Smooth muscle cell (in vitro differentiated cells): ENCODE measurements around the gene ADAMTSL1. TPM values are rescaled to one million over a fixed set of nuclear protein-coding genes. Genes with fewer than 3 reads are reported as not detected.

Experiments
- DNase-seq: peaks from one replicate; lab custom pipeline; 2025; ENCODE audit not compliant: unreplicated experiment; lab: John Stamatoyannopoulos, UW
- H2AFZ ChIP-seq: fragments of 200-600 bp; sonication (generic); 2 replicates; pipeline ENCODE4 v1.6.0; 2016; ENCODE audit warnings: antibody characterized with exemption, low read depth, mild to moderate bottlenecking
- H3F3A ChIP-seq: fragments of 200-600 bp; sonication (generic); 2 replicates; pipeline ENCODE4 v1.6.0; 2017; ENCODE audit warnings: antibody characterized with exemption, low read depth
- H3K27ac ChIP-seq: fragments of 200-600 bp; sonication (generic); 2 replicates; pipeline ENCODE4 v1.5.1; 2016; ENCODE audit warnings: low read depth, mild to moderate bottlenecking
- H3K27me3 ChIP-seq: fragments of 200-600 bp; sonication (generic); 2 replicates; pipeline ENCODE4 v1.6.1; 2016; ENCODE audit warnings: low read depth, mild to moderate bottlenecking
- H3K36me3 ChIP-seq: fragments of 200-600 bp; sonication (generic); 2 replicates; pipeline ENCODE4 v1.5.1; 2016; ENCODE audit warnings: low read depth
- H3K4me1 ChIP-seq: fragments of 200-600 bp; sonication (generic); 2 replicates; pipeline ENCODE4 v1.5.1; 2016; ENCODE audit warnings: low read depth
- H3K4me2 ChIP-seq: fragments of 200-600 bp; sonication (generic); 2 replicates; pipeline ENCODE4 v1.6.0; 2016; ENCODE audit warnings: mild to moderate bottlenecking
- H3K4me3 ChIP-seq: fragments of 200-600 bp; sonication (generic); 2 replicates; pipeline ENCODE4 v1.5.1; 2016; ENCODE audit warnings: mild to moderate bottlenecking
- H3K79me2 ChIP-seq: fragments of 200-600 bp; sonication (generic); 2 replicates; pipeline ENCODE4 v1.6.0; 2016; ENCODE audit warnings: low read depth, mild to moderate bottlenecking
- H3K9ac ChIP-seq: fragments of 200-600 bp; sonication (generic); 2 replicates; pipeline ENCODE4 v1.6.0; 2016; ENCODE audit warnings: low read depth
- H3K9me3 ChIP-seq: fragments of 200-600 bp; sonication (generic); replicated peaks from 2 replicates; pipeline ENCODE4 v1.5.1; 2016; ENCODE audit warnings: low read depth
- H4K20me1 ChIP-seq: fragments of 200-600 bp; sonication (generic); 2 replicates; pipeline ENCODE4 v1.6.0; 2016; ENCODE audit warnings: low read depth
- WGBS: methylation state at CpG from one replicate; pipeline ENCODE4 v1.1.7; 2016; ENCODE audit warnings: low lambda C conversion rate; 5-methylcytosine and 5-hydroxymethylcytosine counted together
- polyA plus RNA-seq: library from polyadenylated mRNA; unstranded; fragments of >200 nt; fragmentation: Nextera tagmentation; extraction: Ambion mirVana; gene quantifications from 2 replicates; pipeline ENCODE4 v1.2.1, GENCODE V29; 2016
- total RNA-seq: library from RNA; depleted of rRNA; stranded (reverse); fragments of >200 nt; gene quantifications from 2 replicates; pipeline ENCODE4 v1.2.3, GENCODE V29; 2014
- TF ChIP-seq, protein P1 (sequence below): fragments of 200-600 bp; sonication (generic); IDR thresholded peaks from 2 replicates; pipeline ENCODE4 v1.5.1; 2017; ENCODE audit warnings: borderline replicate concordance, mild to moderate bottlenecking, antibody characterized with exemption; ENCODE audit not compliant: insufficient read depth, poor library complexity, severe bottlenecking

ADAMTSL1 gene
- total and polyA plus RNA-seq, 2 experiments from 2014 or later = 4.3 to 4.4 TPM

DNA sequence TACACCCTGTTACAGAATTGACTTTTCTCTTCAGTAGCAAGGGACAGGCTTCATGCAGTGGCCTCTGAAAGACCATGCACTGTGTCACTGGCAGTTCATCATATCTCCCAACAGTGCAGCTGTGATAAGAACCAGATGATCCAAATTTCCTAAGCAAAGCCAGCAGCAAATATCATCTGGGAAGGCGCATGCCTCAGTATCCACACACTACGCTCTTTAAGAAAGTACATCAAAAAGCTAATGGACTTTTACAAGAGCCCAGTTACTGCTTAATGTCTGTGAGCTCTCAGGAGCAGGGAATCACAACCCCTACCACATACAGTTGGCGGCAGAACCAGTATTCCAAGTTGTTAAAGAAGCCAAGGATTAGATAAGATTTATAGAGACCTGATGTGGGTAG, 25.1 kb downstream of the ADAMTSL1 start:
- H3K4me2 ChIP-seq = peak overlapping the region; percentile 20
- H3K27ac ChIP-seq = no peak overlapping the region
- no peaks in the 10 kb centered on the region for H4K20me1 ChIP-seq
- TF ChIP-seq, protein P1, sequence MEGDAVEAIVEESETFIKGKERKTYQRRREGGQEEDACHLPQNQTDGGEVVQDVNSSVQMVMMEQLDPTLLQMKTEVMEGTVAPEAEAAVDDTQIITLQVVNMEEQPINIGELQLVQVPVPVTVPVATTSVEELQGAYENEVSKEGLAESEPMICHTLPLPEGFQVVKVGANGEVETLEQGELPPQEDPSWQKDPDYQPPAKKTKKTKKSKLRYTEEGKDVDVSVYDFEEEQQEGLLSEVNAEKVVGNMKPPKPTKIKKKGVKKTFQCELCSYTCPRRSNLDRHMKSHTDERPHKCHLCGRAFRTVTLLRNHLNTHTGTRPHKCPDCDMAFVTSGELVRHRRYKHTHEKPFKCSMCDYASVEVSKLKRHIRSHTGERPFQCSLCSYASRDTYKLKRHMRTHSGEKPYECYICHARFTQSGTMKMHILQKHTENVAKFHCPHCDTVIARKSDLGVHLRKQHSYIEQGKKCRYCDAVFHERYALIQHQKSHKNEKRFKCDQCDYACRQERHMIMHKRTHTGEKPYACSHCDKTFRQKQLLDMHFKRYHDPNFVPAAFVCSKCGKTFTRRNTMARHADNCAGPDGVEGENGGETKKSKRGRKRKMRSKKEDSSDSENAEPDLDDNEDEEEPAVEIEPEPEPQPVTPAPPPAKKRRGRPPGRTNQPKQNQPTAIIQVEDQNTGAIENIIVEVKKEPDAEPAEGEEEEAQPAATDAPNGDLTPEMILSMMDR = no peak
- H2AFZ ChIP-seq = no peak overlapping the region
- H3K4me1 ChIP-seq = no peaks in the 10 kb centered on the region
- H3K27me3 ChIP-seq = no peaks in the 10 kb centered on the region
- DNase-seq = no peak
- peaks cover 5% of the 10 kb centered on the region for H3F3A ChIP-seq
- no peak overlapping the region for H3K9ac ChIP-seq
- no peaks in the 10 kb centered on the region for H3K79me2 ChIP-seq
- 3% methylated on average over 3 of the region's 3 CpGs for WGBS
- H3K36me3 ChIP-seq = no peaks in the 10 kb centered on the region
- H3K9me3 ChIP-seq = no peaks in the 10 kb centered on the region
- no peak overlapping the region for H3K4me3 ChIP-seq

DNA sequence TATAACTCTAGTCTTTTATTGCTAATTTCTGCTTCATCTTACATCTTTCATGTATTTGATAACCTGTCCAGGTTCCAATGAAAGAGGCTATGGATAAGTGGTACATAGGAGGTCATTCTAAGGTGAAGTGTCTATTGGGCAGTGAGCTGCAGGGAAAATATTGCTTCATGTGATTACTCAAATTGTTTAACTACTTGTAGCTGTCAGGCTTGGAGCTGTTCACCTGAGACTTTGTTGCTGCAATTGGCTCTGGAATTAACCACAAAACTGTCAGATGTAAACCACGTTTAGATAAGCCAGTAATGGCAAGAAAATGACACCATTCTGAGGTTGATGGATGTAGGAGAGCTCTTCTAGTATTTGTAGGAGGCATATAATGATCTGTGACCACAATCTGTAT, 26.0 kb downstream of the ADAMTSL1 start:
- WGBS = 35% methylated on average over 1 of the region's 1 CpG
- no peak overlapping the region for H2AFZ ChIP-seq
- H3K27me3 ChIP-seq = no peaks in the 10 kb centered on the region
- H4K20me1 ChIP-seq = no peaks in the 10 kb centered on the region
- H3K4me1 ChIP-seq = peaks cover 3% of the 10 kb centered on the region
- H3K79me2 ChIP-seq = no peaks in the 10 kb centered on the region
- H3K4me3 ChIP-seq = no peak overlapping the region
- TF ChIP-seq, protein P1 = no peak
- H3K27ac ChIP-seq = no peak overlapping the region
- H3K9me3 ChIP-seq = no peaks in the 10 kb centered on the region
- DNase-seq = no peak
- H3K9ac ChIP-seq = no peak overlapping the region
- H3K4me2 ChIP-seq = no peak overlapping the region
- H3K36me3 ChIP-seq = no peaks in the 10 kb centered on the region
- H3F3A ChIP-seq = peaks cover 5% of the 10 kb centered on the region

DNA sequence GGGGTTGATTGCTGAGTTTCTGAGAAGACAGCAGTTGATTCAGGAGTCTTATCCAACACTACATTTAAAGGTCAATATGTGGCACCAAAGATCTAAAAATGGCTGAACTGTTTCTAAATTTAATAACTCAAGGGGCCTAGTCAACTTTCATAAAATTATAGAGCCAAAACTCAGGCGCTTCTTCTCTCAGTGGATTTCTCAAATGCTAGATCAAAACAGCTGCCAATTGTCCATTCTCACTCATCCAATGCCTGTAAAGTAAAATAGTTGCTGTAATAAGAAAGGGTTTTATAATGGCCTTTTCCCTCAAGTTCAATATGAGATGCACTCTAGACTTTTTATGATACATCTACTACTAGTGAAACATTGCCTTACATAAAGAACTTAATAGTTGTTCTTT, 26.5 kb downstream of the ADAMTSL1 start:
- H2AFZ ChIP-seq = no peak overlapping the region
- no peaks in the 10 kb centered on the region for H3K27me3 ChIP-seq
- H3K79me2 ChIP-seq = no peaks in the 10 kb centered on the region
- no peak overlapping the region for H3K4me2 ChIP-seq
- H3K4me3 ChIP-seq = no peak overlapping the region
- no peaks in the 10 kb centered on the region for H3K36me3 ChIP-seq
- TF ChIP-seq, protein P1 = no peak
- peaks cover 8% of the 10 kb centered on the region for H3K4me1 ChIP-seq
- no peak for DNase-seq
- H3K9ac ChIP-seq = no peak overlapping the region
- peaks cover 5% of the 10 kb centered on the region for H3F3A ChIP-seq
- WGBS = 96% methylated on average over 1 of the region's 1 CpG
- H3K9me3 ChIP-seq = no peaks in the 10 kb centered on the region
- H4K20me1 ChIP-seq = no peaks in the 10 kb centered on the region
- H3K27ac ChIP-seq = no peak overlapping the region

DNA sequence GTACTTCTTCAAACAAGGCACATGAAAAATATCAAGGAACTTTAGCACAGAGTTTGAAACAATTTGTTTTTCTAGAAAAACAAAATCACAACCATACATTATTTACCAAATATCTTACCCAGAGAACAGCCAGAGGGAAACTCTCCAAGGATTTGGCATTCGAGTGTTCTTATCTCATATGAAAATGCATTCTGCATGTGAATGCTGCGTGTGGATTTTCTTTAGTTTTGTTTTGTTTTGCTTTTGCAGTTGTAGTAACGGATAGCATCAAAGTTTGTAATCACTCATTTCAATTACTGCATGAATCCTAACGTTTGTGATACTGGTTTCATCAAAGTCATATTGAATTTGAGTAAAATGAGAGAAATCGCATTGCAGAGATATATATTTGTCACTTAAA, 28.0 kb downstream of the ADAMTSL1 start:
- Histone ChIP-seq H4K20me1 (no peaks in the 10 kb centered on the region), H3K27me3 (no peaks in the 10 kb centered on the region), H3K9ac (no peak overlapping the region), H3K36me3 (no peaks in the 10 kb centered on the region), H3K4me2 (peak overlapping the region; percentile 12), H3K9me3 (no peaks in the 10 kb centered on the region), H3F3A (peaks cover 5% of the 10 kb centered on the region), H3K4me3 (peak overlapping the region; percentile 2), H3K27ac (no peak overlapping the region), H3K79me2 (no peaks in the 10 kb centered on the region), H2AFZ (no peak overlapping the region), H3K4me1 (peaks cover 10% of the 10 kb centered on the region)
- TF ChIP-seq, protein P1 = no peak
- 43% methylated on average over 5 of the region's 5 CpGs for WGBS
- DNase-seq = no peak
